ENCODE data around the gene REST.
"Not testable (repeated sequence)": the region's sequence is repeated elsewhere in the genome, so short reads cannot be mapped to it uniquely, and the experiment has no call there.

REST gene

DNA sequence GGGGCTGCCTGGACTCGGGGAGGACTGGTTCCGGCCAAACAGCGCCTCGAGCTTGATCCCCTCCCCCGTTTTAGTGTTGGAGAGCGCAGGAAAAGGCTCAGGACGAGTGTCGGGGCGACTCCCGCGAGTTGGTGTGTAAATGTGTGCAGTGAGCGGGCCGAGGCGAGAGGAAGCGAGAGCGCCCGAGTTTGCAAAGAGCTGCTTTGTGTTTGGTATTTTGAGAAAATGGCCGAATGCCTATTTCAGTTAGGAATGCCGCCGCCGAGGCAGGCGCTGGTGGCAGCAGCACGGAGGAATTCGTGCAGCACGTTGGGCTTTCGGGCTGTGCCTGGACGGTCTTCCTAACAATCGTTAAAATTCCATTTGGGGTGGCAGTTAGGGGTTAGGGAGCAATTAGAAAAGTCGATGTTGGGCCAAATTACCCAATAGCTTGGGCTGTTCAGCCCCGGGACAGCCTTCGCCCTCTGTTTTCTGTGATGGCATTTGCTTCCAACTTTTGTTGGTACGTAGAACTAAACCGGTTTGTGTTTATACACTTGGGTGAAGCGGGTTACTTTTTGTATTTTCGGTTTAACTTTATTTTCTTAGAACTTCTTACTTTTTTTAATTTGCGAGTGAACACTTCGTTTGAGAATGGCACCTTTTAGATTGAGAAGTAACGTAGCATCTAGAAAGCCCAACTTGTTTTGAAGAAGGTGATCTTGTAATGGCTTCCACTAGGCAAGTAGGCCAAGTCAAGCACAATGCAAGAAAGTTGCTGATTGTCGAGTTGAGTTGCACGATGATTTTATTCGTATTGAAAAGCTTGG is 1.6 kb downstream of the REST start:
- DNase-seq = peak; percentile 52

DNA sequence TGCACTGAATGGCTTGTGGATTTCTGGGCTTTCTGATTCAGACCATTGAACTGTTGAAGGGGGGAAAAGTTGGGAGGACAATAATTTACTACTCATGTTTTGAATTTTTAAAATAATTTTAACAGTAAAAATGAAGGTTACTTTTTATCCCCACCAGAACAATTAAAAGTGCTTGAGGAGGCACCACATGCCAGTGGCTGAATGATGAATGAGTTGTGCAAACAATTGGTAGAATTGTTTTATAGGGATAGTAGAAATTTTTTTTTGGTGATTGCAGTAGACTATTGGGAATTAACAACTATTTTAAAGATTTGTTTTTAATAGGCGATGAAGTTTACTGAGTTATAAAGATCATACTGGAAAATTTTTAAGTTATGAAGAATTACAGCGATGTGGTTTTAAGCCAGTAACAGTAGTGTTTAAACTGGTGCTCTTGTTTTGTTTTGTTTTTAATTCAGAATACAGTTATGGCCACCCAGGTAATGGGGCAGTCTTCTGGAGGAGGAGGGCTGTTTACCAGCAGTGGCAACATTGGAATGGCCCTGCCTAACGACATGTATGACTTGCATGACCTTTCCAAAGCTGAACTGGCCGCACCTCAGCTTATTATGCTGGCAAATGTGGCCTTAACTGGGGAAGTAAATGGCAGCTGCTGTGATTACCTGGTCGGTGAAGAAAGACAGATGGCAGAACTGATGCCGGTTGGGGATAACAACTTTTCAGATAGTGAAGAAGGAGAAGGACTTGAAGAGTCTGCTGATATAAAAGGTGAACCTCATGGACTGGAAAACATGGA is 2.7 kb downstream of the REST start:
- no peak for DNase-seq

DNA sequence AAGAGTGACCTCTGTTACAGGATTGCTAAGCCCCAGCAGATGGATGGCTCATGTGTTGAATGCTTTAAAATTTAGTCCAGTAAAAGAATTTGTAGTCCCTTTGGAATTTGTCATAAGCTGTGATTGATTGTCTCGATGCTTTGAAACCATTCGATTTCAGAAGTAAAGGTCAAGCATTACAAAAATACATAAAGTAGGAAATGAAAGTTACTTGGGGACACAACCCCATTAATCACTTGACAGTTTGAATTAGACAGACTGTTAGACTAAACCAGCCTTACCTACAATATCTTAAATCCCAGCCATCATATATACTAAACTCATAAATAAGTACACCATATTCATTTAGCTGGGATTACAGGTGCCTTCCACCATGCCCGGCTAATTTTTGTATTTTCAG is 6.6 kb downstream of the REST start:
- no peak for DNase-seq

DNA sequence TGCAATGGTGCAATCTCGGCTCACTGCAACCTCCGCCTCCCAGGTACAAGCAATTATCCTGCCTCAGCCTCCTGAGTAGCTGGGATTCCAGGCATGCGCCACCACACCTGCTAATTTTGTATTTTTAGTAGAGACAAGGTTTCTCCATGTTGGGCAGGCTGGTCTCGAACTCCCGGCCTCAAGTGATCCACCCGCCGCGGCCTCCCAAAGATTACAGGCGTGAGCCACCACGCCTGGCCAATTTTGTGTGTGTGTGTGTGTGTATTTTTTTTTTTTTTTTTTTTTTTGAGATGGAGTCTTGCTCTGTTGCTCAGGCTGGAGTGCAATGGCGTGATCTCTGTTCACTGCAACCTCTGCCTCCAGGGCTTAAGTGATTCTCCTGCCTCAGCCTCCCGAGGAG is 7.3 kb downstream of the REST start:
- not testable (repeated sequence) for DNase-seq

DNA sequence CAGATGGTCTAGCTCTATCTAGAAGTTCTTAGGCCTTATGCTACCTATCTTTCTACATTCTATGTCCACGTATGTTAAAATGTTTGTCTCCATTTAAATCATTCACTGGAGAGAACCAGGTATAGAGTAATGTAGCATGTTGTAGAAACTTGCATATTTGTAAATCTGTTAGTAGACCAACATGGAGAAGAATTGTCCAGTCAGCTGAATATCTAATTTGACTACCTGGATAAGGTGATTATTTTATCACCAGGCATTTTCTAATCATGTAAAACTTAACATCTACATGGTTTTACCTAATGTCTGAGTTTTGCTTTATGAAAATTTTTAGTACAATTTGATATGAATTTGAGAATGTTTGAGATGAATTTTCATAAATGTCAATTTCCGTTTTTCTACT is 19.5 kb downstream of the REST start:
- no peak for DNase-seq

DNA sequence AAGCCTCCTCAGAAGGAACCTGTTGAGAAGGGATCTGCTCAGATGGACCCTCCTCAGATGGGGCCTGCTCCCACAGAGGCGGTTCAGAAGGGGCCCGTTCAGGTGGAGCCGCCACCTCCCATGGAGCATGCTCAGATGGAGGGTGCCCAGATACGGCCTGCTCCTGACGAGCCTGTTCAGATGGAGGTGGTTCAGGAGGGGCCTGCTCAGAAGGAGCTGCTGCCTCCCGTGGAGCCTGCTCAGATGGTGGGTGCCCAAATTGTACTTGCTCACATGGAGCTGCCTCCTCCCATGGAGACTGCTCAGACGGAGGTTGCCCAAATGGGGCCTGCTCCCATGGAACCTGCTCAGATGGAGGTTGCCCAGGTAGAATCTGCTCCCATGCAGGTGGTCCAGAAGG is 22.9 kb downstream of the REST start:
- DNase-seq = no peak

DNA sequence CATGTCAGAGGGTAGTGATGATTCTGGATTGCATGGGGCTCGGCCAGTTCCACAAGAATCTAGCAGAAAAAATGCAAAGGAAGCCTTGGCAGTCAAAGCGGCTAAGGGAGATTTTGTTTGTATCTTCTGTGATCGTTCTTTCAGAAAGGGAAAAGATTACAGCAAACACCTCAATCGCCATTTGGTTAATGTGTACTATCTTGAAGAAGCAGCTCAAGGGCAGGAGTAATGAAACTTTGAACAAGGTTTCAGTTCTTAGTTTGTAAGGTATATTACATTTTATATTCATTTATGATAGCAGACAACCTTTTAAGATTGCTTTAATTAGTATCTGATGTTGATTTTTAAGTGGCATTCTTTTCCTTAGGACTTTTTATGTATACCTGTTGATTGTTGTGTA is 24.2 kb downstream of the REST start:
- DNase-seq = no peak

DNA sequence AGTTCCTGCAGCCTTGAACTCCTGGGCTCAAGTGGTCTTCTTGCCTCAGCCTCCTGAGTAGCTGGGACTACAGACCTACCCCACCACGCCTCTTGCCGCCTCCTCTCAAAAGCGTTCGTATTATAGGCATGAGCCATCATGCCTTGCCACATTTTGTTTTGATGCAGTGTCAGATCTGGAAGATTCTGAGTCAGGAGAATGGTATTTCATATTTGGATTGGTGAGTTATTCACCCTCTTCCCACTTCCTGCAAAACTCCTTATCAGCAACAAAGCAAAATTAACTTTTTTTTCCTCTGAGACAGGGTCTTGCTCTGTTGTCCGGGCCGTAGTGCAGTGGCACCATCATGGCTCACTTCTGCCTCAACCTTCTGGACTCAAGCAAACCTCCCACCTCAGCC is 29.6 kb downstream of the REST start:
- no peak for DNase-seq

DNA sequence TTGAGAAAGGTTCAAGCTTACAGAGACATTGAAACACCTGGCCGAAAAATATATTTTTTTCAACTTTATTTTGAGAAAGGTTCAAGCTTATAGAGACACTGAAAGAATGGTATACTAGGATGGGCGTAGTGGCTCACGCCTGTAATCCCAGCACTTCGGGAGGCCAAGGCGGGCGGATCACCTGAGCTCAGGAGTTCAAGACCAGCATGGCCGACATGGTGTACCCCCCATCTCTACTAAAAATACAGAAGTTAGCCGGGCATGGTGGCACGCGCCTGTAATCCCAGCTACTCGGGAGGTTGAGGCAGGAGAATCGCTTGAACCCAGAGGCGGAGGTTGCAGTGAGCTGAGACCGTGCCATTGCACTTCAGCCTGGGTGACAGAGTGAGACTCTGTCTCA is 32.1 kb downstream of the REST start:
- not testable (repeated sequence) for DNase-seq

DNA sequence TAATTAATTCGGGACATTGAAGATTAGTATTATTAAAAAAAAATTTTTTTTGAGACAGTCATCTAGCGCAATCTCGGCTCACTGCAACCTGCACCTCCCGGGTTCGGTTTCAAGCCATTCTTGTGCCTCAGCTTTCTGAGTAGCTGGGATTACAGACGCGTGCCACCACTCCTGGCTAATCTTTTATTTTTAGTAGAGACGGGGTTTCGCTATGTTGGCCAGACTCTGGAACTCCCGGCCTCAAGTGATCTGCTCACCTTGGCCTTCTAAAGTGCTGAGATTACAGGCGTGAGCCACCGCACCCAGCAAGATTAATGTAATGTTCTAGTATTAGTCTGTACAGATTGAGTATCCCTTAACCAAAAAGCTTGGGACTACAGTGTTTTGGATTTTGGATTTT is 32.7 kb downstream of the REST start:
- DNase-seq = no peak

DNA sequence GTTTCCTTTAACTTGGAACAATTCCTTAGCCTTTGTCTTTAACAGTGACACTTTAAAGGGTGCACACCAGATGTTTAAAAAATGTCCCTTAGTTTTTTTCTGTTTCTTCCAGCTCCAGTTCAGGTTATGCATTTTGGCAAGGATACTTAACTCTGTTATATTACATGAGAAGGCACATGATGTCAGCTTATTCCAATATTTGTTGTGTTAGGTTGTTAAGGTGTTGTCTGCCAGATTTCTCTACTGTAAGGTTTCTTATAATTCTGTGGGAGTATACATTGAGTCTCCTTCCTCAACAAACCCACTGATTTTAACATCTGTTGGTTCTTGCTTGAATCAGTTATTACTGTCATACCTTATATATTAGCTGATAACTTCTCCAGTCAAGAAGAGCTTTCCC is 33.3 kb downstream of the REST start:
- DNase-seq = no peak

DNA sequence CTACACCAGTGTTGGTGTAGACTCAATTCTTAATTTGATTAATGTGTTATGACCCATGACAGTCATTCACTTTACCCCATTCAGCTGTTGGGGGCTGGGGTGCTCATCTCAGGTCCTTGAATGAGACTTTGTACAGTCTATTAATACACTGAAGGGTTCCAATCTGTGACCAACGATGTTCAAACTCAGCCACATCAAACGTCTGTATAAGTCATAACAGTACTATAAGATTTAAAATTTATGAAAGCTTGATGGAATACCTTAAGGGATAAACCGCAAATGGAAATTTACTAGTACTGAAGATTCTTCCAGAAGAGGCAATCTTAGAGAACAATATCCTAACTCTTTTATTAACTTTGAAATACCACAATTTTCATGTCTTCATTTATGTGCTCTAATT is 33.7 kb downstream of the REST start:
- no peak for DNase-seq

DNA sequence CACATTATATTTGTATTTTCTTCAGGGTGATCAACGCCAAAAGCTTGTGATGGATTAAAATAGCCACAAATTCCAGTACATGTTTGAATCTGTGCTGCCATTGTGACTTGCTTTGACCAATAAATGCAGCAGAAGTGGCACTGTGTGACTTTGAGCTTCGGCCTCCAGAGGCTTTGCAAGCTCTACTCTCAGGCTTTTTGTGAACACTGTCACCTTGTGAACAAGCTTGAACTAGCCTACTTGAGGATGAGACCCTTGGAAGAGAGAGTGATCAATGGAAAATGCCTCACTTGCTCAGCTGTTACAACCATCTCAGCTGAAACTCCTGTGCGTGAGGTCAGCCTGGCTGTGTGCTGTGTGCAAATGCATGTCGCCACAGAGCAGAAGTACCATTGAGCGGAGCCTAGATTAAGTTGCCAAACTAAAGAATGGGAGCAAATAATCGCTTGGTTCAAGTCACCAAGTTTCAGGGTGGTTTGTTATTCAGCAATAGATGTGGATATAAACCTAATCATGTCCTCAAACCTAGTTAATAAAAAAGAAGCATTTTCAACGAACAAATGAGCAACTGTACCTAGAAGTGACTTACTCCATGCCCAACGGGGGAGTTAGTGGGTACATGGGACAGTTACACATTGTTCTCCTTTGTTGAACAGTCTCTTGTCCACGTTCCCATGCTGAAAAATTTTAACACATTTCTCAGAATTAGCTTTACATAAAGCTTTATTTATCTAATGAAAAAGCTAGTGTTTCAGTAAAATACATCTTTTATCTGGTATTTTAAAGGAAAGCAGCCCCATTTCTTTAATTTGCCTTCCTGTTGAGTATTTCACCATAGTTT is 46.2 kb downstream of the REST start:
- no peak for DNase-seq

DNA sequence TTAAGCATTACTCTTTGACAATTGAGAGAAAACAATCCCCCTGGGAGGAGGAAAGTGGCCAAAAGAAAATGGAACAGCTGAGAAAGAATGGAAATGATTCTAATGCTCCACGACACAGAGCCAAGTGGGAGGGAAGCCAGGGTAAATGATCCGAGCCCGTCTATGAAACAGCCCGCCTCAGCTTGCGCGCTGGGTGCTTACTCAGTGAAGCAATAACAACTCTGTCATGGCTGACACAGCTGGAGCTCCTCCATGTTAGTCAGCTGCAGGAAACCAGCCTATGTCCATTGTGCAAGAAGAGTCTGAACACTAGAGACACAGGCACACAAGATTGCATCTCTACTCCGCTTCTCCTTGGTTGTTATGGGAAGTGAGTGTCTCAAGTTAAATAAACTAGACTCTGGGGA is 50.4 kb downstream of the REST start:
- DNase-seq = peak; percentile 49

DNA sequence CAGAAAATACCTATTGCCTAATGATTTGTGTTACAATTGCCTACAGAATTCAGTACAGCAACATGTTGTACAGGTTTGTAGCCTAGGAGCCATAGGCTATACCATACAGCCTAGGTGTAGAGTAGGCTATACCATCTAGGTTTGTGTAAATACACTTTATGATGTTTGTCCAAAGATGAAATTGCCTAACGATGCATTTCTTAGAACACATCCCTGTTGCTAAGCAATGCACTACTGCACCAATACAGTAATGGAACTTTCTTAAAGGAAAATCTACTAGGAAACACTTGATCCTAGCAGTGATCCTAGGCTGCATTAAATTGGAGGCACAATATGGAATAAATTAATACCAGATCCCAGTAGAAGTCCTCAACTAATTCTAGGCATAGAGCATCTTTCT is 51.4 kb downstream of the REST start:
- no peak for DNase-seq

DNA sequence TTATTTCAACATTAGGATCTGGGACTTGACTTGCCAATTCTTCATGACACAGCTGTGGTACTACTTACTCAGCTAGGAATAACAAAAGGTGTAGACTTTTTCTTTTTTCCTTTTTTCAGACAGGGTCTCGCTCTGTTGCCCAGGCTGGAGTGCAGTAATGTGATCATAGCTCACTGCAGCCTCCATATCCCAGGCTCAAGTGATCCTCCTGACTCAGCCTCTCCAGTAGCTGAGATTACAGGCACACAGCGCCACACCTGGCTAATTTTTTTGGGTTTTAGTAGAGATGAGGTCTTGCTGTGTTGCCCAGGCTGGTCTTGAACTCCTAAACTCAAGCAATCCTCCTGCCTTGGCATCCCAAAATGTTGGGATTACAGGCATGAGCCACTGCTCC is 53.4 kb downstream of the REST start:
- DNase-seq = no peak

DNA sequence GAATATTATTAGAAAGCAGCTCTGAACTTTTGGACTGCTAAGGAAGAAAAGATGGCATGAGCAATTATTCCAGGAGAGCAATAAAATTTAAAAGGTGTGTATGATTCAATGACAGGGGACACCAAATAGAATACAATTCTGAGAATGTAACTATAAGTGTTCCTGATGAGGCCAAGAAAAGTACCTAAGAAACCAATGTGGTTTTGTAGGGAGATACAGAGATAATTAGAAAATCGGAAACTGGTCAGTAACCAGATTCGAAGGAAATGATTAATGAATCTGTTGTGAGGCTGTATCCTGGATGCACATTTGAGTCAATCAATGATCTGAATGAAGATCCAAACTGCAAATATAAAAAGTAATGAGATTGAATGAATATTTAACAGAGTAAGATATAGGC is 63.7 kb downstream of the REST start:
- DNase-seq = no peak

DNA sequence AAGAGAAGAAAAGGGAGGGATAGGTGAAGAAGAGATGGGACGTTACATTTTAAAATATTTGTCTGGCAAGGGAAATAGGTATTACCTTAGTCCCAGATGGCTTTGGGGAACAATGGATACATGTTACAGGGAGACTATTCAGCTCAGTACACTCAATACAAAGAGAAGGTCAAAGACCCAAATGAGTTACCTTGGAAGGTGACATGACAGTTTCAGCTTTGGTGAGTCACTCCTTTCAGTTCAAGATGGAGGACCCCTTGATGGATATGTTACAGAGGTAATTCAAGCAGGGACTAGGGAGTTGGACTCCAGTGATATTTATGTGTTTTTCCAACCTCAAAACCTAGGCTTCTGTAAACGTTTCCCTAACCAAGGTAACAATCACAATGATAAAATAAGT is 64.7 kb downstream of the REST start:
- DNase-seq = no peak

DNA sequence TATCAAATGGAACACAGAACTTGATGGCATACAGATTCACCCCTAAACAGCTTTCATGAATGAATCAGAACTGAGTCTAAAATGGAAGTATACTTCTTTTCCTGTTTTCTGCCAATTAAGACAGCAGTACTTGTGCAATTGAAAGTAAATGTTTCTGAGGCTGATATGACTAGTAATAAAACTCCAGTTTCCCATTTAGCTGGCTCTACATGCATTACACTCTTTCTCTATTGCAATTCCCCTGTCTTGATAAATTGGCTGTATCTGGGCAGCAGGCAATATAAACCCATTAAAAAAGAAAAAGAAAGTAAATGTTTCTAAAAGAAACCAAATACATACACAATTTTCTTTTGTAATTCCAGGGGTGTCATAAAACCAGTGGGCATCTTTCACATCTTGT is 65.1 kb downstream of the REST start:
- DNase-seq = no peak

DNA sequence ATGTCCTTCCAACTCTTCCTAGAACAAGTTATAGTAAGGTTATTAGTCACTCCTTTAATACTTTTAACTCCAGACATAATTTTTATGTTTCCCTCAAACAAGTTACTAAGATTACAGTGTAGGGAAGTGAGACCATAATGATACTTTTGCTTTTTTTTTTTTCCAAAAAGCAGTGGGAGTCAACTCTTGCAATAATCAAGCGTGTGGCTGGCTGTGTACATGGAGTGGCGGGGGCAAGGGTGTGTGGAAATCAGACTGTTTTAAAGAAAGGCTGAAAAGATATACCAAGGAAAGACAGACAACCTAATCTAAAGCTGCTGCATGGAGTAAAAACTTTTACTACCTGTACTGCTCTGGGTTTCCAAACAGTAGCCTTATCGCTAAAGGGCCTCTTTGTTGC is 65.6 kb downstream of the REST start:
- DNase-seq = no peak

DNA sequence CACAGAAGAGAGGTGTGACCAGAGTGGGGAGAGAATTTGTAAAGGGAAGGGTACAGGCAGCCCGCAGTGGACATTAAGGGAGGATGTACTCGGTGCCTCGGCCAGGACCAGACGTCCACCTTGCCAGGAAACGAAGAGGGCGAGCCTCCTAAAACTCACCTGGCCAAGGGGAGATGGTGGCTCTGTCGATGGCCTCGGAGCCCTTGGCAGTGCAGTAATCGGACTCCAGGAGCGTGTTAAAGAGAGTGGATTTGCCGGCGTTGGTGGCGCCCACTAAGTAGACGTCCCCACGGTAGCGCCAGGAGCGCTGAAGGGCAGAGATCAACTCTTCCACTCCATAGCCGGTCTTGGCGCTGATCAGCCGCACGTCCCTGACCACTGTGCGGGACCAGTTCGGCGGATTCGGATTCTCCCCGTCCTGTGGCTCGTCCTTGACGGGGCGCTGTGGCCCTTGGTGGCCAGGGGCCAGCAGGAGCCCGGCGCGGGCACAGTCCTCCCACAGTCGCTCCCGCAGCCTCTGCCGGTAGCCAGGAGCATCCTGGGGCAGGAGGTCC is 68.7 kb downstream of the REST start:
- no peak for DNase-seq

DNA sequence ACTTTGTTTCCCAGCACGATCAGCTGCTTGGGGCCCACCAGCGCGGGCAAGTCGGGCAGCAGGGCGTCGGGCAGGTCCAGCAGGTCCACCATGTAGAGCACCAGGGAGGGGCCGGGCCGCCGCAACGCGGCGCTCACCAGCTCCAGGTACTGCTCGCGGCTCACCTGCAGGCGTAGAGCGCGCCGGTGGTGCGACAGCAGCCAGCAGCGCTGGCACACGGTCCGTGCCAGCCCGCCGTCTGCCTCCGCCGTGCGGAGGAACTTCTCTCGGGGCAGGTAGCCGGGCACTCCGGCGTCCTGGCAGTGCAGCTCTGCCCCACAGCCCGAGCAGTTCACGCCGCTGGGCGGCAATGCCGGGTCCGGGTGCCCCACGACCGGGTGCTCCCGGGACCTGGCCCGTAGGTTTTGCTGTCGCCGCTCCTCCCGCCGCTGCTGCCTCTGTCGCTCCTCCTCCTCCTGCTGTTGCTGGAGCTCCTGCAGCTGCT is 69.2 kb downstream of the REST start:
- DNase-seq = peak; percentile 53
